Measurements from ENCODE around the gene ALX3.

Gene ALX3

GRCh38 chr1:110048240-110048639, 22.2 kb downstream of the ALX3 start:
- TF ChIP-seq TAF1 (IDR thresholded peaks at IDR 0.05; ENCODE audit: borderline replicate concordance, insufficient read depth, low read length) = no peak

GRCh38 chr1:110047463-110047862, 23.0 kb downstream of the ALX3 start:
- TF ChIP-seq TAF1 (IDR thresholded peaks at IDR 0.05; ENCODE audit: borderline replicate concordance, insufficient read depth, low read length) (no peak), SIN3A (IDR thresholded peaks at IDR 0.05; ENCODE audit: borderline replicate concordance, insufficient read depth, low read length) (no peak)

GRCh38 chr1:110043016-110043415, 27.5 kb downstream of the ALX3 start:
- no peak for TF ChIP-seq FOXP2 (optimal IDR thresholded peaks at IDR 0.05; ENCODE audit: borderline replicate concordance, extremely low read depth, extremely low read length, insufficient read depth)
- no peak for TF ChIP-seq REST (IDR thresholded peaks at IDR 0.05; ENCODE audit: insufficient read depth in 1 of 2, low read depth in 2 of 2, low read length in 2 of 2)
- no peak for TF ChIP-seq TAF1 (IDR thresholded peaks at IDR 0.05; ENCODE audit: borderline replicate concordance, insufficient read depth, low read length)
- TF ChIP-seq POLR2AphosphoS5 (IDR thresholded peaks at IDR 0.05; ENCODE audit: low read depth, low read length) = no peak
- no peak for TF ChIP-seq SIN3A (IDR thresholded peaks at IDR 0.05; ENCODE audit: borderline replicate concordance, insufficient read depth, low read length)

GRCh38 chr1:110040548-110040947, 29.9 kb downstream of the ALX3 start:
- TF ChIP-seq SIN3A (IDR thresholded peaks at IDR 0.05; ENCODE audit: borderline replicate concordance, insufficient read depth, low read length) (no peak), TAF1 (IDR thresholded peaks at IDR 0.05; ENCODE audit: borderline replicate concordance, insufficient read depth, low read length) (no peak), POLR2AphosphoS5 (IDR thresholded peaks at IDR 0.05; ENCODE audit: low read depth, low read length) (no peak), REST (IDR thresholded peaks at IDR 0.05; ENCODE audit: insufficient read depth in 1 of 2, low read depth in 2 of 2, low read length in 2 of 2) (no peak), FOXP2 (optimal IDR thresholded peaks at IDR 0.05; ENCODE audit: borderline replicate concordance, extremely low read depth, extremely low read length, insufficient read depth) (no peak)

GRCh38 chr1:110039641-110040040, 30.8 kb downstream of the ALX3 start:
- TF ChIP-seq FOXP2 (optimal IDR thresholded peaks at IDR 0.05; ENCODE audit: borderline replicate concordance, extremely low read depth, extremely low read length, insufficient read depth) = no peak

GRCh38 chr1:110038271-110038670, 32.2 kb downstream of the ALX3 start:
- no peak for TF ChIP-seq FOXP2 (optimal IDR thresholded peaks at IDR 0.05; ENCODE audit: borderline replicate concordance, extremely low read depth, extremely low read length, insufficient read depth)
- no peak for TF ChIP-seq SIN3A (IDR thresholded peaks at IDR 0.05; ENCODE audit: borderline replicate concordance, insufficient read depth, low read length)
- no peak for TF ChIP-seq TAF1 (IDR thresholded peaks at IDR 0.05; ENCODE audit: borderline replicate concordance, insufficient read depth, low read length)
- no peak for TF ChIP-seq REST (IDR thresholded peaks at IDR 0.05; ENCODE audit: insufficient read depth in 1 of 2, low read depth in 2 of 2, low read length in 2 of 2)
- no peak for TF ChIP-seq POLR2AphosphoS5 (IDR thresholded peaks at IDR 0.05; ENCODE audit: low read depth, low read length)

GRCh38 chr1:110035236-110035752, 35.2 kb downstream of the ALX3 start:
- TF ChIP-seq SIN3A (IDR thresholded peaks at IDR 0.05; ENCODE audit: borderline replicate concordance, insufficient read depth, low read length) = no peak
- TF ChIP-seq TAF1 (IDR thresholded peaks at IDR 0.05; ENCODE audit: borderline replicate concordance, insufficient read depth, low read length) = no peak
- TF ChIP-seq REST (IDR thresholded peaks at IDR 0.05; ENCODE audit: insufficient read depth in 1 of 2, low read depth in 2 of 2, low read length in 2 of 2) = no peak
- TF ChIP-seq POLR2AphosphoS5 (IDR thresholded peaks at IDR 0.05; ENCODE audit: low read depth, low read length) = no peak
- no peak for TF ChIP-seq FOXP2 (optimal IDR thresholded peaks at IDR 0.05; ENCODE audit: borderline replicate concordance, extremely low read depth, extremely low read length, insufficient read depth)

Measured in PFSK-1 (cell line).